Gastrocnemius medialis (tissue), 4 donors: ENCODE measurements around the gene HLX.

Source experiments
- POLR2A ChIP-seq, 2 donors: fragments of 450-650 bp; IDR thresholded peaks; one replicate each; pipeline ENCODE4 v1.6.1; 2017; ENCODE audit warnings: antibody characterized with exemption in 2 of 2, mild to moderate bottlenecking in 2 of 2, moderate library complexity in 2 of 2
- TF ChIP-seq, protein P1 (sequence below), 5 experiments: fragments of 450-650 bp in 3 of 5; fragments of 200-600 bp in 2 of 5; sonication (generic) in 2 of 5; IDR thresholded peaks in 4 of 5; conservative IDR thresholded peaks in 1 of 5; 1 replicate in 4 of 5; 2 replicates in 1 of 5; pipeline ENCODE4 v1.5.1; 2016 to 2019; ENCODE audit warnings: antibody characterized with exemption in 5 of 5, mild to moderate bottlenecking in 3 of 5, moderate library complexity in 3 of 5

DNA sequence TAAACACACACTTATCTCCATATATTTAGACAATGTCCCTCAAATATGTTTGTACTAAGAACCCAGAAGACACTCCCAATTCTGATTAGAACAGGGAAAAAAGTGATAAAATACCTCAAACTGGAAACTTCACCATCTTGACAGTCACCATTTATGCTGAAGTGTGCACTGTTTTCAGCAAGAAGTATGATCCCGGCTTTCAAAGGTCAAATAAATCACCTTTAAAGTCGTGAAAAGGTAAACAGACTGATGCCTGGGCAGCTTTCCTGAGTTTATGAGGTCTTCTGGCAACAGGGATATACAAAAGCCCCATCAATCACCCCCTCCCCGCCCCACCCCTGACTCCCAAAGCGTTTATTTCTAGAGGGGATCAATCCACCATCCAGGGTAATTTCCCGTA is 37.9 kb downstream of the HLX start:
- TF ChIP-seq, protein P1, sequence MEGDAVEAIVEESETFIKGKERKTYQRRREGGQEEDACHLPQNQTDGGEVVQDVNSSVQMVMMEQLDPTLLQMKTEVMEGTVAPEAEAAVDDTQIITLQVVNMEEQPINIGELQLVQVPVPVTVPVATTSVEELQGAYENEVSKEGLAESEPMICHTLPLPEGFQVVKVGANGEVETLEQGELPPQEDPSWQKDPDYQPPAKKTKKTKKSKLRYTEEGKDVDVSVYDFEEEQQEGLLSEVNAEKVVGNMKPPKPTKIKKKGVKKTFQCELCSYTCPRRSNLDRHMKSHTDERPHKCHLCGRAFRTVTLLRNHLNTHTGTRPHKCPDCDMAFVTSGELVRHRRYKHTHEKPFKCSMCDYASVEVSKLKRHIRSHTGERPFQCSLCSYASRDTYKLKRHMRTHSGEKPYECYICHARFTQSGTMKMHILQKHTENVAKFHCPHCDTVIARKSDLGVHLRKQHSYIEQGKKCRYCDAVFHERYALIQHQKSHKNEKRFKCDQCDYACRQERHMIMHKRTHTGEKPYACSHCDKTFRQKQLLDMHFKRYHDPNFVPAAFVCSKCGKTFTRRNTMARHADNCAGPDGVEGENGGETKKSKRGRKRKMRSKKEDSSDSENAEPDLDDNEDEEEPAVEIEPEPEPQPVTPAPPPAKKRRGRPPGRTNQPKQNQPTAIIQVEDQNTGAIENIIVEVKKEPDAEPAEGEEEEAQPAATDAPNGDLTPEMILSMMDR (IDR thresholded peaks at IDR 0.05 in 4 of 5, conservative IDR thresholded peaks at IDR 0.05 in 1 of 5) = no peak
- no peak for TF ChIP-seq POLR2A (IDR thresholded peaks at IDR 0.05)
